Fibroblast of lung (primary cell): ENCODE results near the gene SPATA2L.
"Not testable (repeated sequence)": the region's sequence is repeated elsewhere in the genome, so short reads cannot be mapped to it uniquely, and the experiment has no call there.

Experiments
- CTCF ChIP-seq, 2 donors: IDR thresholded peaks in 1 of 2; conservative IDR thresholded peaks in 1 of 2; 1 replicate in 1 of 2; 2 replicates in 1 of 2; pipeline ENCODE4 v1.5.1; 2011 to 2012; ENCODE audit warnings: low read length in 2 of 2, control low read depth in 1 of 2, inconsistent platforms in 1 of 2, low read depth in 1 of 2, mild to moderate bottlenecking in 1 of 2
- EZH2 ChIP-seq: IDR thresholded peaks from 2 replicates; pipeline ENCODE4 v1.5.1; 2012; ENCODE audit warnings: low read length, control low read depth, mild to moderate bottlenecking; ENCODE audit errors: missing control alignments

GRCh38 chr16:89664238-89664637 is 37.3 kb downstream of the SPATA2L start:
- not testable (repeated sequence) for TF ChIP-seq CTCF (conservative IDR thresholded peaks at IDR 0.05 in 1 of 2, IDR thresholded peaks at IDR 0.05 in 1 of 2; ENCODE audit: low read depth in 1 of 2, low read length in 2 of 2); EZH2
